ENCODE measurements around the gene CHODL.

Gene CHODL

DNA sequence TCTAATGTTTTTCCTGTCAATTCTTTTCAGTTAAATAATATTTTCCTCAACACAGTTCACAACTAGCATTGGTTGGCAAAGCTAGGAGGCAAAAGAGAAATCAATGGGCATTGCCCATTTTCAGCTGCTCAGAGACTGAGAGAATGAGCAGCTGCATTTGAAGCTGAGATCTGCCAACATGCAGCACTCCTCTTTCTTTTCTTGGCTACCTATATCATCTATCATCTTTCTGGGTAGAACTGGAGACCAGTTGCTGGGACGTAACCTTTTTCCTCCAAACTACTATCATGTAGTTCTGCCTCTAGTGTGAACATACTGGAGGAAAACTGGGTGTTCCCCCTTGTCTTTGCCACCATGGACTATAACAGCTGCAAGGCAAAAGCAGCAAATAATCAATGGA is 22.9 kb downstream of the CHODL start:
- Histone ChIP-seq H3K4me3 (ENCODE audit: low read length) (no peak overlapping the region), H3K9me3 (ENCODE audit: insufficient read depth, low read length) (no peaks in the 10 kb centered on the region), H3K9ac (ENCODE audit: low read length) (no peak overlapping the region), H3K79me2 (ENCODE audit: low read length) (no peaks in the 10 kb centered on the region), H3K27me3 (ENCODE audit: low read depth, low read length) (no peaks in the 10 kb centered on the region), H3K36me3 (replicated peaks; ENCODE audit: low read depth, low read length) (no peaks in the 10 kb centered on the region), H4K20me1 (ENCODE audit: insufficient read depth, low read length) (no peaks in the 10 kb centered on the region), H3K4me2 (ENCODE audit: low read length) (no peak overlapping the region), H2AFZ (ENCODE audit: low read depth, low read length) (no peak overlapping the region), H3K27ac (ENCODE audit: low read length) (no peak overlapping the region), H3K4me1 (ENCODE audit: low read length) (no peaks in the 10 kb centered on the region)
- TF ChIP-seq, protein P1, sequence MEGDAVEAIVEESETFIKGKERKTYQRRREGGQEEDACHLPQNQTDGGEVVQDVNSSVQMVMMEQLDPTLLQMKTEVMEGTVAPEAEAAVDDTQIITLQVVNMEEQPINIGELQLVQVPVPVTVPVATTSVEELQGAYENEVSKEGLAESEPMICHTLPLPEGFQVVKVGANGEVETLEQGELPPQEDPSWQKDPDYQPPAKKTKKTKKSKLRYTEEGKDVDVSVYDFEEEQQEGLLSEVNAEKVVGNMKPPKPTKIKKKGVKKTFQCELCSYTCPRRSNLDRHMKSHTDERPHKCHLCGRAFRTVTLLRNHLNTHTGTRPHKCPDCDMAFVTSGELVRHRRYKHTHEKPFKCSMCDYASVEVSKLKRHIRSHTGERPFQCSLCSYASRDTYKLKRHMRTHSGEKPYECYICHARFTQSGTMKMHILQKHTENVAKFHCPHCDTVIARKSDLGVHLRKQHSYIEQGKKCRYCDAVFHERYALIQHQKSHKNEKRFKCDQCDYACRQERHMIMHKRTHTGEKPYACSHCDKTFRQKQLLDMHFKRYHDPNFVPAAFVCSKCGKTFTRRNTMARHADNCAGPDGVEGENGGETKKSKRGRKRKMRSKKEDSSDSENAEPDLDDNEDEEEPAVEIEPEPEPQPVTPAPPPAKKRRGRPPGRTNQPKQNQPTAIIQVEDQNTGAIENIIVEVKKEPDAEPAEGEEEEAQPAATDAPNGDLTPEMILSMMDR (IDR thresholded peaks at IDR 0.05; ENCODE audit: low read depth, low read length): no peak
- no peak for TF ChIP-seq EZH2phosphoT487 (IDR thresholded peaks at IDR 0.05; ENCODE audit: low read depth)

DNA sequence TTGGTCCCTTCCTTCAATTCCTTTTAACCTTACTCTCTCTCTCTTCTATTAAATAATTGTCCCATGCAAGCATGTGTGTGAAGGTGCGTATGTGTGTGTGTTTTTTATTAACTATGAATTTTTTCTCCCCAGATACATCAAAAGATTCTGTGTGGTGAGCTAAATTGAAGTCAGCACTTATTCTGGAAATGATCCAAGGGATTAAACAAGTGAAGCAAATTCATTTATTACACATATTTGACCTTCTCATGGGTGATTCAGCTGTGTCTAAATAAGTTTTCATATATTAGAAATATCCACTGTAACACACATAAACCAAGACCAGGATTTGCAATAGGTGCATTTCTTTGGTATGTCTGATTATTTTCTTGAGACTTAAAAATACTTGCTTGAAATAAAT is 24.3 kb downstream of the CHODL start:
- Histone ChIP-seq H3K27me3 (ENCODE audit: low read depth, low read length) (no peaks in the 10 kb centered on the region), H3K4me1 (ENCODE audit: low read length) (no peaks in the 10 kb centered on the region), H2AFZ (ENCODE audit: low read depth, low read length) (no peak overlapping the region), H3K27ac (ENCODE audit: low read length) (no peak overlapping the region), H3K9me3 (ENCODE audit: insufficient read depth, low read length) (no peaks in the 10 kb centered on the region), H3K4me3 (ENCODE audit: low read length) (no peak overlapping the region), H3K36me3 (replicated peaks; ENCODE audit: low read depth, low read length) (no peaks in the 10 kb centered on the region), H3K79me2 (ENCODE audit: low read length) (no peaks in the 10 kb centered on the region), H3K4me2 (ENCODE audit: low read length) (no peak overlapping the region), H4K20me1 (ENCODE audit: insufficient read depth, low read length) (no peaks in the 10 kb centered on the region), H3K9ac (ENCODE audit: low read length) (no peak overlapping the region)
- TF ChIP-seq, protein P1 (IDR thresholded peaks at IDR 0.05; ENCODE audit: low read depth, low read length): no peak
- no peak for TF ChIP-seq EZH2phosphoT487 (IDR thresholded peaks at IDR 0.05; ENCODE audit: low read depth)

DNA sequence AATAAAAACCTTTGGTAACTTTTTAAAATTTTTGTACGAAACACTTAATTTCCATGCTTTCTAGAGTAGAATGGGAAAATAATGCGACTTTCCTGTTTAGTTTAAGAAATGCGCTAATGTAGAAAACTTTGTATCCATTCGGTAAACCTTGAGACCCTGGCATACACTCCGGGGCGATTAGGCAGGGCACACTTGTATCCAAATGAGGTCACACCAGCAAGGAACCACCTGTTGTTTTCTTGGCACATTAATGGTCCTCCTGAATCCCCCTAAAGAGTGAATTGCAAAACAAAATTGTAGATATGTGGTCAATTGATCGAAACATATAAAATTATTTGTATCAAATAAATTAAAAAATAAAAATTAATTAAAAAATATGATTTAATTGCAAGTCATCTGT is 25.2 kb downstream of the CHODL start:
- H3K9ac ChIP-seq (ENCODE audit: low read length): no peak overlapping the region
- H3K27me3 ChIP-seq (ENCODE audit: low read depth, low read length): no peaks in the 10 kb centered on the region
- no peak overlapping the region for H3K4me3 ChIP-seq (ENCODE audit: low read length)
- H3K4me1 ChIP-seq (ENCODE audit: low read length): no peaks in the 10 kb centered on the region
- no peaks in the 10 kb centered on the region for H3K36me3 ChIP-seq (replicated peaks; ENCODE audit: low read depth, low read length)
- no peaks in the 10 kb centered on the region for H3K79me2 ChIP-seq (ENCODE audit: low read length)
- no peaks in the 10 kb centered on the region for H3K9me3 ChIP-seq (ENCODE audit: insufficient read depth, low read length)
- no peak for TF ChIP-seq EZH2phosphoT487 (IDR thresholded peaks at IDR 0.05; ENCODE audit: low read depth)
- TF ChIP-seq, protein P1 (IDR thresholded peaks at IDR 0.05; ENCODE audit: low read depth, low read length): no peak
- no peak overlapping the region for H3K27ac ChIP-seq (ENCODE audit: low read length)
- no peaks in the 10 kb centered on the region for H4K20me1 ChIP-seq (ENCODE audit: insufficient read depth, low read length)
- no peak overlapping the region for H2AFZ ChIP-seq (ENCODE audit: low read depth, low read length)
- H3K4me2 ChIP-seq (ENCODE audit: low read length): no peak overlapping the region

DNA sequence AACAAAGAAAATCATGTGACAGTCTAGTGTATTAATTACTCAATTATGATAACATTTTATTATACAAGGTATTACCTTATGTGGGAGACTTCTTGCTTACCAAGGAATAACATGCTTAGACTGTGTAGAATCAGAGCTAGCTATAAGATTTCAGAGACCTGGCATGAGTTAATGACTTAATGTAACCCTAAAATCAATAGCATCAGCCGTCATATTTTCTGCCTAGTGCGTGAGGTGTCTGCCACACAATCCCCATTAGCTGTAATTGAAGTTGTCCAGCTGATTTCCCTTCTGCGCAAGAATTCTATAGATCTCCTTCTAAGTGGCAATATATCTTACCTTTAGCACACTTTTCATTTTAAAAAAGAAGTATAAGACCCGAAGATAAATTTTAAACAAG is 28.8 kb downstream of the CHODL start:
- Histone ChIP-seq H3K4me1 (ENCODE audit: low read length) (peaks cover 12% of the 10 kb centered on the region), H3K4me2 (ENCODE audit: low read length) (no peak overlapping the region), H3K27ac (ENCODE audit: low read length) (no peak overlapping the region), H3K4me3 (ENCODE audit: low read length) (no peak overlapping the region), H3K36me3 (replicated peaks; ENCODE audit: low read depth, low read length) (no peaks in the 10 kb centered on the region), H3K79me2 (ENCODE audit: low read length) (no peaks in the 10 kb centered on the region), H2AFZ (ENCODE audit: low read depth, low read length) (no peak overlapping the region), H4K20me1 (ENCODE audit: insufficient read depth, low read length) (no peaks in the 10 kb centered on the region), H3K27me3 (ENCODE audit: low read depth, low read length) (no peaks in the 10 kb centered on the region), H3K9ac (ENCODE audit: low read length) (no peak overlapping the region), H3K9me3 (ENCODE audit: insufficient read depth, low read length) (no peaks in the 10 kb centered on the region)
- no peak for TF ChIP-seq EZH2phosphoT487 (IDR thresholded peaks at IDR 0.05; ENCODE audit: low read depth)
- TF ChIP-seq, protein P1 (IDR thresholded peaks at IDR 0.05; ENCODE audit: low read depth, low read length): no peak
